Neural cell (in vitro differentiated cells): ENCODE data around the gene HOXC10. TPM values are rescaled to one million over a fixed set of nuclear protein-coding genes. Genes with fewer than 3 reads are reported as not detected.

Experiments
- H2AFZ ChIP-seq: fragments of 200-600, 300-800 bp; sonication (generic), shearing (Covaris generic); 2 replicates; pipeline ENCODE4 v1.6.0; 2014; ENCODE audit warnings: low read depth, mild to moderate bottlenecking, antibody characterized with exemption, low read length, moderate library complexity
- H3F3A ChIP-seq: fragments of 200-600 bp; shearing (Covaris generic); 2 replicates; pipeline ENCODE4 v1.6.1; 2016; ENCODE audit warnings: mild to moderate bottlenecking, moderate library complexity, mixed read lengths, antibody characterized with exemption, low read length; ENCODE audit not compliant: insufficient read depth, poor library complexity, severe bottlenecking
- H3K27ac ChIP-seq: fragments of 200-600, 300-800 bp; sonication (generic), shearing (Covaris generic); 2 replicates; pipeline ENCODE4 v1.5.1; 2014; ENCODE audit warnings: mild to moderate bottlenecking, low read length, moderate library complexity
- H3K27me3 ChIP-seq: fragments of 300-800, 200-600 bp; sonication (generic), shearing (Covaris generic); 2 replicates; pipeline ENCODE4 v1.6.0; 2014; ENCODE audit warnings: mild to moderate bottlenecking, low read depth, low read length, moderate library complexity; ENCODE audit not compliant: insufficient read depth
- H3K36me3 ChIP-seq: fragments of 300-800, 200-600 bp; sonication (generic), shearing (Covaris generic); 2 replicates; pipeline ENCODE4 v1.5.1; 2014; ENCODE audit warnings: mild to moderate bottlenecking, antibody characterized with exemption, low read length, moderate library complexity; ENCODE audit not compliant: insufficient read depth
- H3K4me2 ChIP-seq: fragments of 300-800, 200-600 bp; sonication (generic), shearing (Covaris generic); 2 replicates; pipeline ENCODE4 v1.6.0; 2014; ENCODE audit warnings: mild to moderate bottlenecking, low read length
- H3K4me3 ChIP-seq: fragments of 300-800, 200-600 bp; sonication (generic), shearing (Covaris generic); 2 replicates; pipeline ENCODE4 v1.5.1; 2014; ENCODE audit warnings: mild to moderate bottlenecking, low read length, moderate library complexity
- H3K79me2 ChIP-seq: fragments of 200-600 bp; shearing (Covaris generic); replicated peaks from 2 replicates; pipeline ENCODE4 v1.6.0; 2014; ENCODE audit warnings: mild to moderate bottlenecking, low read length, moderate library complexity; ENCODE audit not compliant: insufficient read depth
- H3K9ac ChIP-seq: fragments of 300-800, 200-600 bp; sonication (generic), shearing (Covaris generic); 2 replicates; pipeline ENCODE4 v1.6.1; 2016; ENCODE audit warnings: mild to moderate bottlenecking, low read length, mixed read lengths
- H3K9me2 ChIP-seq: fragments of 200-600 bp; shearing (Covaris generic); 2 replicates; pipeline ENCODE4 v1.6.1; 2016; ENCODE audit warnings: mild to moderate bottlenecking, low read length, mixed read lengths; ENCODE audit not compliant: insufficient read depth
- H3K9me3 ChIP-seq: fragments of 200-600, 300-800 bp; sonication (generic), shearing (Covaris generic); 2 replicates; pipeline ENCODE4 v1.6.1; 2016; ENCODE audit warnings: mild to moderate bottlenecking, mixed run types, low read length, moderate library complexity, mixed read lengths
- H4K20me1 ChIP-seq: fragments of 200-600 bp; shearing (Covaris generic); 2 replicates; pipeline ENCODE4 v1.6.1; 2016; ENCODE audit warnings: mild to moderate bottlenecking, mixed run types; ENCODE audit not compliant: insufficient read depth
- EP300 ChIP-seq: fragments of 450-650 bp; conservative IDR thresholded peaks from 2 replicates; pipeline ENCODE4 v1.6.1; 2014; ENCODE audit warnings: antibody characterized with exemption, mild to moderate bottlenecking, moderate library complexity; ENCODE audit not compliant: poor library complexity, severe bottlenecking
- EZH2 ChIP-seq: fragments of 200-600, 300-800 bp; shearing (Covaris generic), sonication (generic); IDR thresholded peaks from 2 replicates; pipeline ENCODE4 v1.6.1; 2014; ENCODE audit warnings: antibody characterized with exemption, low read length, borderline replicate concordance, mild to moderate bottlenecking; ENCODE audit not compliant: insufficient read depth, poor library complexity, severe bottlenecking
- MXI1 ChIP-seq: fragments of 450-650 bp; conservative IDR thresholded peaks from 2 replicates; pipeline ENCODE4 v1.6.1; 2014; ENCODE audit warnings: antibody characterized with exemption, mild to moderate bottlenecking; ENCODE audit not compliant: poor library complexity, severe bottlenecking
- POLR2AphosphoS5 ChIP-seq: IDR thresholded peaks from 2 replicates; pipeline ENCODE4 v1.6.1; 2012
- RAD21 ChIP-seq: fragments of 450-650 bp; conservative IDR thresholded peaks from 2 replicates; pipeline ENCODE4 v1.6.1; 2014; ENCODE audit warnings: antibody characterized with exemption, mild to moderate bottlenecking, moderate library complexity
- SMC3 ChIP-seq: fragments of 450-650 bp; conservative IDR thresholded peaks from 2 replicates; pipeline ENCODE4 v1.6.1; 2014; ENCODE audit warnings: antibody characterized with exemption, mild to moderate bottlenecking, moderate library complexity; ENCODE audit not compliant: poor library complexity
- TAF1 ChIP-seq: IDR thresholded peaks from 2 replicates; pipeline ENCODE4 v1.6.1; 2012; ENCODE audit warnings: low read depth
- polyA plus RNA-seq: library from polyadenylated mRNA; depleted of rRNA; stranded (reverse); fragments of >200 nt; gene quantifications from 2 replicates; pipeline ENCODE4 v1.2.3, GENCODE V29; 2014
- TF ChIP-seq, protein P1 (sequence below): fragments of 450-650 bp; IDR thresholded peaks from 2 replicates; pipeline ENCODE4 v1.5.1; 2014; ENCODE audit warnings: antibody characterized with exemption, mild to moderate bottlenecking, moderate library complexity; ENCODE audit not compliant: poor library complexity, severe bottlenecking
- TF ChIP-seq, protein P2 (sequence below): IDR thresholded peaks from 2 replicates; pipeline ENCODE4 v1.6.1; 2012; ENCODE audit warnings: borderline replicate concordance

HOXC10 gene
- polyA plus RNA-seq, 1 donor from 2014 or later, result not detected

DNA sequence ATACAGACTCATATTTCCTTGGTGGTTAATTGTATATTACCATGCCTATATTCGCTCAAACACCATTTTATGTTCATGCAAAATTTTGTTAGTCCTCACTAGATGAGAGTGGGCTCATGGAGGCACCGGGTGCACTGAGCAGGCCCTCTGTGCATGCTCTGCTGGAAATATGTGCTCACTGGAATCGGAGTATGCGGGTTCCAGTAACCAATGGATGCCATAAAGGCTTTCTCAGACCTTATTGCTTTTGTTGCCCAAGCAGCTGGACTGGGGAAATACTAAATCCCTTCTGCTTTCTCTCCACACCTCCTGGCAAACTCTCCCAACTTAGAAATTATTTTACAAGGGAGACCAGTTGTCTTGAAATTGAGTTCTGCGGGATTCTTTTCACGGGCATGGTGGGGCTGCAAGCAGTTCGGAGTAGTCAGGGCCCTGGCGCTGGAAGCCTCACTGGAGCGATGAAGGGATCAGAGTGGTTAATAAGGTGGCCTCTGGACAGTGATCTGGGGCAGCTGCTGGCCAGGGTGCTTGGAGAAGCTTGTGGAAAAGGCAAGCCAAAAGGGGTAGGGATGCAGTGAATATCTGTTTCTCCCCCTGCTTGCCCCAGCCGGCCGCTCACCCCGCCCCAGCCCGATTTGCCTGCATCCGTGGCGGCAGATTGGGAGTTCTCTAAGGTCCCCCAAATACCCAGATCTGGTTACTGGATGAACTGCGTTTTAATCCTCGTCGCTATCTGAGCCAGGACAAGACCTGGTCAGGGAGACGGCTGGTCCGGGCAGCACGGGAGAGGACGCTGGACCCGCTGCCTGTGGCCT lies 35.9 kb downstream of the HOXC10 start:
- Histone ChIP-seq H3K9me3 (no peaks in the 10 kb centered on the region), H3K9me2 (no peaks in the 10 kb centered on the region), H3F3A (no peaks in the 10 kb centered on the region), H3K36me3 (no peaks in the 10 kb centered on the region), H2AFZ (no peak overlapping the region), H3K79me2 (no peaks in the 10 kb centered on the region), H3K27me3 (peaks cover 98% of the 10 kb centered on the region), H3K4me3 (no peak overlapping the region), H3K9ac (no peak overlapping the region), H3K4me2 (no peak overlapping the region), H3K27ac (no peak overlapping the region), H4K20me1 (no peaks in the 10 kb centered on the region)
- TF ChIP-seq, protein P1, sequence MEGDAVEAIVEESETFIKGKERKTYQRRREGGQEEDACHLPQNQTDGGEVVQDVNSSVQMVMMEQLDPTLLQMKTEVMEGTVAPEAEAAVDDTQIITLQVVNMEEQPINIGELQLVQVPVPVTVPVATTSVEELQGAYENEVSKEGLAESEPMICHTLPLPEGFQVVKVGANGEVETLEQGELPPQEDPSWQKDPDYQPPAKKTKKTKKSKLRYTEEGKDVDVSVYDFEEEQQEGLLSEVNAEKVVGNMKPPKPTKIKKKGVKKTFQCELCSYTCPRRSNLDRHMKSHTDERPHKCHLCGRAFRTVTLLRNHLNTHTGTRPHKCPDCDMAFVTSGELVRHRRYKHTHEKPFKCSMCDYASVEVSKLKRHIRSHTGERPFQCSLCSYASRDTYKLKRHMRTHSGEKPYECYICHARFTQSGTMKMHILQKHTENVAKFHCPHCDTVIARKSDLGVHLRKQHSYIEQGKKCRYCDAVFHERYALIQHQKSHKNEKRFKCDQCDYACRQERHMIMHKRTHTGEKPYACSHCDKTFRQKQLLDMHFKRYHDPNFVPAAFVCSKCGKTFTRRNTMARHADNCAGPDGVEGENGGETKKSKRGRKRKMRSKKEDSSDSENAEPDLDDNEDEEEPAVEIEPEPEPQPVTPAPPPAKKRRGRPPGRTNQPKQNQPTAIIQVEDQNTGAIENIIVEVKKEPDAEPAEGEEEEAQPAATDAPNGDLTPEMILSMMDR, result no peak
- no peak for TF ChIP-seq TAF1
- TF ChIP-seq POLR2AphosphoS5, result no peak
- TF ChIP-seq EP300, result no peak
- TF ChIP-seq MXI1, result no peak
- TF ChIP-seq, protein P2, sequence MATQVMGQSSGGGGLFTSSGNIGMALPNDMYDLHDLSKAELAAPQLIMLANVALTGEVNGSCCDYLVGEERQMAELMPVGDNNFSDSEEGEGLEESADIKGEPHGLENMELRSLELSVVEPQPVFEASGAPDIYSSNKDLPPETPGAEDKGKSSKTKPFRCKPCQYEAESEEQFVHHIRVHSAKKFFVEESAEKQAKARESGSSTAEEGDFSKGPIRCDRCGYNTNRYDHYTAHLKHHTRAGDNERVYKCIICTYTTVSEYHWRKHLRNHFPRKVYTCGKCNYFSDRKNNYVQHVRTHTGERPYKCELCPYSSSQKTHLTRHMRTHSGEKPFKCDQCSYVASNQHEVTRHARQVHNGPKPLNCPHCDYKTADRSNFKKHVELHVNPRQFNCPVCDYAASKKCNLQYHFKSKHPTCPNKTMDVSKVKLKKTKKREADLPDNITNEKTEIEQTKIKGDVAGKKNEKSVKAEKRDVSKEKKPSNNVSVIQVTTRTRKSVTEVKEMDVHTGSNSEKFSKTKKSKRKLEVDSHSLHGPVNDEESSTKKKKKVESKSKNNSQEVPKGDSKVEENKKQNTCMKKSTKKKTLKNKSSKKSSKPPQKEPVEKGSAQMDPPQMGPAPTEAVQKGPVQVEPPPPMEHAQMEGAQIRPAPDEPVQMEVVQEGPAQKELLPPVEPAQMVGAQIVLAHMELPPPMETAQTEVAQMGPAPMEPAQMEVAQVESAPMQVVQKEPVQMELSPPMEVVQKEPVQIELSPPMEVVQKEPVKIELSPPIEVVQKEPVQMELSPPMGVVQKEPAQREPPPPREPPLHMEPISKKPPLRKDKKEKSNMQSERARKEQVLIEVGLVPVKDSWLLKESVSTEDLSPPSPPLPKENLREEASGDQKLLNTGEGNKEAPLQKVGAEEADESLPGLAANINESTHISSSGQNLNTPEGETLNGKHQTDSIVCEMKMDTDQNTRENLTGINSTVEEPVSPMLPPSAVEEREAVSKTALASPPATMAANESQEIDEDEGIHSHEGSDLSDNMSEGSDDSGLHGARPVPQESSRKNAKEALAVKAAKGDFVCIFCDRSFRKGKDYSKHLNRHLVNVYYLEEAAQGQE, result no peak
- no peak for TF ChIP-seq RAD21
- TF ChIP-seq EZH2, result no peak
- no peak for TF ChIP-seq SMC3

DNA sequence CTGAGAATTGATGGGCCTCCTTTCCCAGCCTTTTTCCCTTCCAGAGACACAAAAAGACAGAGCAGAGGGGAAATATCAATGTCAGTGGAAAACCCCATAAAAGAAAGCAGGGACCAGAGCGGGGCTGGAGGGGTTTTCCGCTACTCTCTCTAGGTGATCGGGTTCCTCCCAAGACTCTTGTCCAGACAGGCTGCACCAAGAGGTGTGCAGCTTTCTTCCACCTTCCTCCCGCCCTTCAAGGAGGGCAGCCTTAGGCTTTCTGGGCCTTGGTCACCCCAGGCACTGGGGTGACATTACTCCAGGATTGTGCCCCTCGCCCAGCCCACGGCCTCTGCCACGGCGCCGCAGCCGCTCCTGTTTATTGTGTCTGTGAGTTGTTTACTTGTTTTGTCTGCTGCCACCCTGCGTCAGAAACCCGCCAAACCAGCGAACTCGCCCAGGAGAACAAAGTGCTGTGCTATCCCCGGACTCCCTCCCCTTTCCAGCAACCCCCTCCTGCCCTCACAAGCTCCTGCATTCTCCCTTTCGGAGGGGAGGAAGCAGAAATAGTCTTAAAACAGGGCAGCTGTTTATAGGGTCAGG lies 36.6 kb downstream of the HOXC10 start:
- Histone ChIP-seq H3K79me2 (no peaks in the 10 kb centered on the region), H2AFZ (no peak overlapping the region), H3K36me3 (no peaks in the 10 kb centered on the region), H3K27me3 (peaks cover 99% of the 10 kb centered on the region), H3K27ac (no peak overlapping the region), H3F3A (no peaks in the 10 kb centered on the region), H3K4me3 (no peak overlapping the region), H3K4me2 (no peak overlapping the region), H3K9me2 (no peaks in the 10 kb centered on the region), H3K9ac (no peak overlapping the region), H4K20me1 (no peaks in the 10 kb centered on the region), H3K9me3 (no peaks in the 10 kb centered on the region)
- TF ChIP-seq EZH2, result no peak
- TF ChIP-seq EP300, result no peak
- TF ChIP-seq, protein P2, result no peak
- peak; percentile 12 for TF ChIP-seq SMC3
- TF ChIP-seq, protein P1, result peak; percentile 33
- no peak for TF ChIP-seq TAF1
- TF ChIP-seq RAD21, result no peak
